ENCODE results near the gene ZSCAN2.

DNA sequence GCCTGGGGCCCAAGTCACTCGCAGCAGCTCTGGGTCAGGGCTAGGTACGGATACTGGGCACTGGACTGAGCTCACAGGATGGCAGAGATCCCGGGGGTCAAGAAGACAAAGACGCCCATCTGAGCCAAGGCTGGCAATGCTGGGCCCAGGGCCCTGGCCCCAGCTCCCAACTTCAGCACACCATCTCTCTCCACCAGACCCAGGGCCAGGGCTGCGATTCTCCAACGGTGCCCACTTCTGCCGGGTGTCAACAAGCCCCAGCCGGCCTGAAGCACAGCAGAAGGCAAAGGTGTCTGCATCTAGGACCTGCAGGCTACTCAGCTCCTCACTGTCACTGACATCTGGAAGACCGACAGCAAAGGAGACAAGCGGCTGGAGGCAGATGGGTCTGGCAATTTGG lies 44.7 kb downstream of the ZSCAN2 start:
- TF ChIP-seq POLR2AphosphoS5 (IDR thresholded peaks at IDR 0.05) = no peak
- no peak for TF ChIP-seq EP300 (IDR thresholded peaks at IDR 0.05)
- no peak for TF ChIP-seq POLR2A (IDR thresholded peaks at IDR 0.05)

Data from suprapubic skin (tissue), 4 donors.